Measurements from ENCODE around the gene USP30.
"Not testable (repeated sequence)": the region's sequence is repeated elsewhere in the genome, so short reads cannot be mapped to it uniquely, and the experiment has no call there.

Gene USP30

DNA sequence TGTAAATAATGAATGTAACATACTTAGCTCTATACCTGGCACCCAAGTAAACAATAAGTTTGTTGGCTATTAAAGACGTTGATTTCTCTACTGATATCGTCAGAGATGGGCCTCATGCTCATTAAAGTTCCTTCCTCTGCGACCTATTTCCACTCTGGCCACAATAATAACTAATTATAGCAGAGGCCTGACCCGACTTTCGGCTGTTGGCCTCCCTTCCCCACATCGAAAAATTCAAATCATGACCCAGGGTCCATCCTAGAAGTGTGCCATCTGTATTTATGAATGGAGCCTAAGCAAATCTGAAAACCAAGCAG lies 321 bp upstream of the USP30 start:
- no peak for DNase-seq (ENCODE audit: low read depth in 2 of 2)

DNA sequence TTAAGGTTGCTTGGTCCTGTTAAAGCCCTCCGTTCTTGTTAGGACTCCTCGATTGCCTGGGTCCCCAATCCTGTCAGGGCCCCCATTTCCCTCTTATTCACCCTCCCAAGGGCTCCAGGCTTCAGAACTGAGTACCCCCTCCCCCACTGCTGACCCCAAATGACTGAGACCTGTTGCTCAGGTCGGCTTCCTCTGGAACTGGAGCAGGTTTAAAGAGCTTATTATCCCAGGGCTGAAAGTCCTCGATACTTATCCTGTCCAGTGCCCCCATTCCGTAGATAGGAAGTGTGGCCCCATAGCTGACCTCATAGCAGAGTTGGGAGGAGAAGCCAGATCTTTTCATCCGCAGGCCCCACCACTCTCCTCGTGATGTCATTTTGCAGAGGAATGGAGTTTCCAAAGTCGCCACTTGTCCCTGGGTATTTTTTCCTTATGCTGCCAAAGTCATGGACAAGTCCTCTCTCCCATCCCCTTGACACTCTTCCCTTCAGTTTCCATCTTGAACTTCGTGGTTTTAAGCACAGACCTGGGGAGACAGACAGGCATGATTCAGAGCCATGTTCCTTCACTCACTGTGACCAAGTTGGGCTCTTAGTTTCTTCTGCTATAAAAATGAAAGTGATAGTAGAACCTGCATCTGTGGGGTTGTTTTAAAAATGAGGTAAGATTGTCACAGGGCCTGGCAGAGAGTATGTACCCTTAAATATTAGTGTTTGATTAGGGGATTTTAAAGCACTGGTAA lies 1.2 kb downstream of the USP30 start:
- no peak for DNase-seq (ENCODE audit: low read depth in 2 of 2)

DNA sequence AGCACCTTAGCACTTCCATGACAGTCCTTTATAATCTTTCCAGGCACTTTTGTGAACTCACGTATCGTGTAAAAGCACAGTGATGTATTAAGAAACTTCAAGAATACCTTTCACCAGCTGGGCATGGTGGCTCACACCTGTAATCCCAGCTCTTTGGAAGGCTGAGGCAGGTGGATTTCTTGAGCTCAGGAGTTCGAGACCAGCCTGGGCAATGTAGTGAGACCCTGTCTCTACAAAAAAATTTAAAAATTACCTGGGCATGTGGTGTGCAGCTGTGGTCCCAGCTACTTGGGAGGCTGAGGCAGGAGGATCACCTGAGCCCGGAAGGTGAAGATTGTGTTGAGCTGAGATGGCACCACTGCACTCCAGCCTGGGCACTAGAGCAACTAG lies 1.7 kb downstream of the USP30 start:
- DNase-seq (ENCODE audit: low read depth in 2 of 2): not testable (repeated sequence)

- no peak for DNase-seq (ENCODE audit: low read depth in 2 of 2)
These were observed 2.1 kb downstream of the USP30 start for GRCh38 chr12:109054520-109054919.

DNA sequence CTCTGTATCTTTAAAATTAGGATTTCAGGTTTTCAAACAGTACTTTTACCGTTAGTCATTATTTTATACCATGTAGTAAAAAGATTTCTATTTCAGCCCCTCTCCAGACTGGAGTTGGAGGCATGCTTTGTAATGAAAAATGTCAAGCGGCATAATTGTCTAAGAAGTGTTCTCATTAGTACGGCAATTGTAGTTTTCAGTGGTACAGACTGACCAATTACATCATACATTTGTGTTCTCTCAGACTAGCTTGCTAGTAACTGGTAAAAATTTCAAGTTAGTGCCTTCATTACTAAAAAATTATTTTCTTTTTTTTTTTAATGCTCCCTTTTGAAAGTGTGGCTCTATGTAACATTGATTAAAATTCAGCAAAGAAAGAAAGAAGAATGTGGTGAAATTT lies 4.5 kb downstream of the USP30 start:
- no peak for DNase-seq (ENCODE audit: low read depth in 2 of 2)

- no peak for DNase-seq (ENCODE audit: low read depth in 2 of 2)
These were observed 5.0 kb downstream of the USP30 start for GRCh38 chr12:109057376-109057775.

DNA sequence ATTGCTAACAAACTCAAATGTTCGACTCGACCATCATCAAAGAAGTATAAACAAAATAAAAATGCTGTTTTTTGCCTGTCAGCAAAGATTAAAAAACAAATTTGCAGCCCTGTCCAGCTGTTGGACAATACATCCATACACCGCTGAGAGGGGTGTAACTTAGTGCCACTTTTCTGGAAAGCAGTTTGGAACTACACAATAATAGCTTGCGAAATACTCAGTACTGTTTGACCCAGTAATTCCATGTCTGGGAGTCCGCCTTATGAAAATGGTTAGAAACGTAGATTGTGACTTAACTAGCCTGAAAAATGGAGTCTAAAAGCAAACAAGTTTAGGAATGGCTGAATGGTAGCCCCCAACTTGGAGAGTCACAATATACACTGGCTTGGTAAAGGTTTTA lies 6.4 kb downstream of the USP30 start:
- no peak for DNase-seq (ENCODE audit: low read depth in 2 of 2)

DNA sequence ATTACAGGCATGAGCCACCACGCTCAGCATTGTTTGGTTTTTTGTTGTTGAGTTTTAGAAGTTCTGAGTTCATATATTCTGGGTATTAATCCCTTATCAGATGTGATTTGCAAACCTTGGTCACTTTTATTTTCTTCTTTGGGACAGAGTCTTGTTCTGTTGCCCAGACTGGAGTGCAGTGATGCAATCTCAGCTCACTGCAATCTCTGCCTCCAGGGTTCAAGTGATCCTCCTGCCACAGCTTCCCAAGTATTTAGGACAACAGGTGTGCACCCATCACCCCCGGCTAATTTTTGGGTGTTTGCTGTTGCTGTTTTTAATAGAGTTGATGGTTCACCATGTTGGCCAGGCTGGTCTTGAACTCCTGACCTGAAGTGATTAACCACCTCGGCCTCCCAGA lies 11.8 kb downstream of the USP30 start:
- no peak for DNase-seq (ENCODE audit: low read depth in 2 of 2)

DNA sequence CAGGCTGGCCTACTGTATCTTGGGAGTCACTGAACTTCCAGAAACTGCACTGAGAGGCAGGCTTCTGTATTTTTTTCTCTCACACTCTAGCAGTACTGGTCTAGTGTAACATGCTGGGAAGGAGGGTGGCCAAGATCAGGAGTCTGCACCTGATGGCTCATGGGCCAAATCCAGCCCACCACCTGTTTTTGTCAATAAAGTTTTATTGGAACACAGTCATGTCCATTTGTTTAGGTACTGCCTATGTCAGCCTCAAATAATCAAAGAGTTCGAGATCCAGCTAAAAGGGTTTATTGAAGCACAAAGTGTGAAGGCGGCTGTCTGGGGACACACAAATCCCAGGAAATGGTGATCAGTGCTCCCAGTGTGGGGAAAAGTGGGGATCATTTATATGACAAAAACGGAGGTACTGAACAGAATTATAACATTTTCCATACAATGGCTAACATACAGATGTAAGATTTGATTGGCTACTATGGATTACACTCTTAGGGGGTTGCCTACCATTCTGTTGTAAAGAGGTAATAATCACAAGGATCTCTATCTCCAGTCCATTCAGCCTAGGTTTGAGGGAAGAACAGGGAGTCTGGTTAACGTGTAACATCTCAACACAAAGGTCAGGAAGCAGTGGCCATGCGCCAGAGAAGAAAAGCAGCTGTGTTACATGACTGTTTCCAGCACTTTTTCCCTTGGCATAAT lies 12.9 kb downstream of the USP30 start:
- no peak for DNase-seq (ENCODE audit: low read depth in 2 of 2)

- no peak for DNase-seq (ENCODE audit: low read depth in 2 of 2)
These were observed 13.4 kb downstream of the USP30 start for GRCh38 chr12:109065853-109066193.

DNA sequence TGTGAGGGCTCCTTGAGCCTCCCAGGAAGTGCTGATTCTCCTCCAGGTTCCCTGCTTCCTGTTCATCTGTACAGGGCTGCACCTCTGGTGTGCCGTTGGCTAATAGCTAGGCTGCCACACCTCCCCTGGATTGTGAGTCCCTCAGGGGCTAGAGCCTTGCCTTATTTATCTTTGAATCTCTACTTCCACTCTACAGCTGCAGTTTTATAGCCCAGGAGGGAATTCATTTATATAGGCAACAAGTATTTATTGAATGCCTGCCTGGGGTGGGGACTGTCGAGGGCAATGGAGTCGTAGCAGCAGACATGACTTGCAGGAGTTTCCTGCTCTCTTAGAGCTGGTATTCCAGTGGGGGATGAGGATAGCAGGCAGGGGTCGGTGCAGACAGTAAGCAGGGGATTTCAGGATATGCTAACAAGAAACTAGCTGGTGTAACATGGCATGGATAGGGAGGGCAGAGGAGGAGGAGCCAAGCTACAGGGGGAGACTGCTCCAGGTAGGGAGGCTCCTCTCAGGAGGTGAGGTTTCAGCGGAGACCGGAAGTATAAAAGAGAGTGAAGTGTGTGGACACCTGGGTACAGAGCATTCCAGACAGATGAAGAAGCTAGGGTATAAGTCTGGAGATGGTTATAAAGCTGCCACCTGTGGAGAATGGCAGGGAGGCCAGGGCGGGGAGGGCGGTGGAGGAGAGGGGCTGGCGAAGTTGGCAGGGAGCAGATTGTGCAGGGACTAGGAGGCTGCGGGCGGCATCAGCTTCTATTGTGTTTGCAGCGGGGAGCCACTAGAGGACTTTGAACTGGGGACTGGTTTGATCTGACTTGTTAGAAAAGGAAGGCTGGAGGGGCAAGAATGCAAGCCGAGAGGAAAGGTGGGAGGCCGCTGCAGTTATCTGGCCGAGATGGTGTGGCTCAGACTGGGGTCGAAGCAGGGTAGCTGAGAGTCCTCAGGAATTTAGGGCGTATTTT lies 17.2 kb downstream of the USP30 start:
- DNase-seq (ENCODE audit: low read depth in 2 of 2): no peak

DNA sequence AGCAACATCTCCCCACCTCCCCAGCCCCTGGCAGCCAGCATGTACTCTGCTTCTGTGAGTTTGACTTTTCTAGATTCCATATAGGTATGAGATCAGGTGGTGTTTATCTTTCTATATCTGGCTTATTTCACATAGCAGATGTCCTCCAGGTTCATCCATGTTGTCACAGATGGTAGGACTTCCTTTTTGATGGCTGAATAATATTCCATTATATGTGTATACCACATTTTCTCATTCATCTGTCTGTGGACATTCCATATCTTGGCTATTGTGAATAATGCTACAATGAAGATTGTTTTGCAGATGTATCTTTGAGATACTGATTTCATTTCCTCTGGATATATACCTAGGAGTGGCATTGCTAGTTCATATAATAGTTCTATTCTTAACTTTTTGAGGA lies 22.5 kb downstream of the USP30 start:
- DNase-seq (ENCODE audit: low read depth in 2 of 2): no peak

- DNase-seq (ENCODE audit: low read depth in 2 of 2): no peak
These were observed 30.4 kb downstream of the USP30 start for GRCh38 chr12:109082751-109083150.

DNA sequence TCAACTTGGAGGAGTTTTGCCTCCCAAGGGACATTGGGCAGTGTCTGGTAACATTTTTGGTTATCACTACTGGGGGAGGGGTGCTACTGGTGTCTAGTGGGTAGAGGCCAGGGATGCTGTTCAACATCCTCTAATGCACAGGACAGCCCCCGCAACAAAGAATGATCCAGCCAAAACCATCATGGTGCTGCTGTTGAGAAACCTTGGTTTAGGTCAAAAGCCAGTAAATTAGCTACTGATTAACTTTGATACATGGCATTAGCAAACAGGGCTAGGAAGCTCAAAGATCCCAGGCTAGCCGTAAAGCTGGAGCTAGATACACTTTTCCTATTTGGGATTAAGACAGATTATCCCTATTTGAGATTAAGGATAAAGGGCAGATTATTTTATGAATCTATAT lies 32.0 kb downstream of the USP30 start:
- DNase-seq (ENCODE audit: low read depth in 2 of 2): no peak

DNA sequence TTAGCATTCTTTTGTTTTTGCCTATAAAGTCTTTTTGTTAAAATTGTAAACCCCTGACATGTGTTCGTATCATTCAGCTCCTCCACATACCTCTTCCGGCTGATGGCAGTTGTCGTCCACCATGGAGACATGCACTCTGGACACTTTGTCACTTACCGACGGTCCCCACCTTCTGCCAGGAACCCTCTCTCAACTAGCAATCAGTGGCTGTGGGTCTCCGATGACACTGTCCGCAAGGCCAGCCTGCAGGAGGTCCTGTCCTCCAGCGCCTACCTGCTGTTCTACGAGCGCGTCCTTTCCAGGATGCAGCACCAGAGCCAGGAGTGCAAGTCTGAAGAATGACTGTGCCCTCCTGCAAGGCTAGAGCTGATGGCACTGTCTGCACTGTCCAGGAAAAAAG lies 33.2 kb downstream of the USP30 start:
- DNase-seq (ENCODE audit: low read depth in 2 of 2): no peak

- no peak for DNase-seq (ENCODE audit: low read depth in 2 of 2)
These were observed 34.9 kb downstream of the USP30 start for GRCh38 chr12:109087250-109087649.

GRCh38 chr12:109088818-109089217 lies 36.4 kb downstream of the USP30 start:
- no peak for DNase-seq (ENCODE audit: low read depth in 2 of 2)

DNA sequence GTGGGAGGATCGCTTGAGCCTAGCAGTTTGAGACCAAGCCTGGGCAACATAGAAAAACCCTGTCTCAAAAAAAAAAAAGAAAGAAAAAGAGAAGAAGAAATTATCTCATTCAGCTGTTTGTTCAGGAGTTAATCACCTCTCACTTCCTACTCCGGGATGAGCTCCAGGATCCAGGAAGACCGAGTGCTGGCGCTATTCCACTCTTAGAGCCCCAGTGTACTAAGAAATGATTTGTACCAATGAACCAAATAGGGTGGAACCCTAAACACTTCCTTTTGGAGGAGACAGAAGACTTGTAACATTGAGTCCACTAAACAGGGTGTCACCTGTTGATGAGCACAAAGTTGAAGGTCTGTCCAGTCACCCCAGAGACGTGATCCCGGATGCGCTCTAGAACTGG lies 37.3 kb downstream of the USP30 start:
- no peak for DNase-seq (ENCODE audit: low read depth in 2 of 2)

DNA sequence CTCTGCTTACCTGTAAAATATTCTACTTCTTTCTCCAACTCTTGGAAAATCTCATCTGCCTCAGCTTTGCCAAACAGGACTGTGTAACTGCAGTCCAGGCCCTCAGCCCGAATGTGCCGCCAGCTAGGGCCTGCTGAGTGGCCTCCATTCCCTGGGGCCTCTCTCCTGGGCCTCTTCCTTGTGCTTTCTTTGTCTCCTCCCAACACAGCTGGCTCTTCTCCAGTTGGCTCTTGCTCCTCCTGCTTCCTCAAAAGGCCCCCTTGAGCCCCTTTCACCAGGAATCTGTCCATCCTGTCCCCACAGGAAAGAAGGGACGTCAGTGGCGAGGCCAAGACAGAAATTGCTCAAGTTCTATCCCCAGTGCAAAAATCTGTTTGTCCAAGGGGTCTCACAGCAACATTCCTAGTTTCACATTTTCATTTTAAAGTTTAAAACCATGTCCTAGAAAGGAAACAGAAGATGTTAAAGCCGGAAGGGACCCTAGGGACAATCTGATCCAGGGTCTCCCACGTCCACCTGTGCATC lies 40.2 kb downstream of the USP30 start:
- no peak for DNase-seq (ENCODE audit: low read depth in 2 of 2)

DNA sequence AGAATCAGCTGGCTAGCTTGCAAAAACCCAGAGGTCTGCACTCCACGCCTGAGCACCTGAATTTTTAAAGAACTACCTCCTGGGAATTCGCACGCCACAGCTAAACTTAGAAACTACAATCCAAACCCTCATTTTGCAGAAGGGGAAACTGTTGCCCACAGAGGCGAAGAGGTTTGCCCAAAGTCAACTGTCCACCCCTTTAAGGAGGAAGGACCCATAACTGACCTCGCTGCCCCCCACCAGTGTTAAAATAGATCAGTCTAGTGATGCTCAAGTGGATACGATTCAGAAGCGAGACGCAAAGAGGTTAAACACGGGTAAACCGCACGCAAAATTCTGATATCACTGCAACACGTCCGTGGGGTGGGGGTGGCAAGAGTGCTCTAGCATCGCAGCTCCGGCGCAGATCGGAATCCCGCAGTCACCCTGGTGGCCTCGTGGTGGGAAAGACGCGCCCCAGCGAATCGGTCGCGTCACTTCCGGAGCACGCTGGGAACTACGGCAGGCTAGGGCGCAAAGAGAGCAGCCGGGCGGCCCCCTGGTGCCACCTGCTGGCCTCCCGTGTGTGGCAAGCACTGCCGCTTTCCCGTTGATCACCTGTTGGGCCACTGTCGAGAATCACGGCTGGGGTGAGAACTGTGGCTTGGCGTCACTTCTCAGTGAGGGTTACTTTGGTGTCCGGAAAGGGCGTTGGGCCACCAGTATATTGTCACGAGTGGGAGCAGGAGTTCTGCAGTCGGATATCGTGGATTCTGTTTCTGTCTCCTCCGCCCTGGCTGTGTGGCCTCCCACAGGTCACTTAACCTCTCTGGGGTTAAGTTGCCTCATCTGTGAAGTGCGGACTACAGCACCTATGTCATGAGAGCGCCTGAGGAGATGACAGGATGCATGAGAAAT lies 40.9 kb downstream of the USP30 start, which contains the start of gene ALKBH2:
ALKBH2 (minus strand) TSS at position 451 of the 897 bp plus-strand sequence. CDS start 686 bp downstream, outside the sequence.
- DNase-seq (ENCODE audit: low read depth in 2 of 2): peak; percentile 72 to 74

- DNase-seq (ENCODE audit: low read depth in 2 of 2): no peak
These were observed 44.7 kb downstream of the USP30 start for GRCh38 chr12:109097140-109097434.
